ENCODE data around the gene RFC3.

- no peak for TF ChIP-seq ZNF232 (CRISPR knock-in tag; IDR thresholded peaks at IDR 0.05)
- TF ChIP-seq GMEB1 (CRISPR knock-in tag; IDR thresholded peaks at IDR 0.05) = no peak
- no peak for TF ChIP-seq ESRRB (CRISPR knock-in tag; IDR thresholded peaks at IDR 0.05; ENCODE audit: borderline replicate concordance)
- no peak for TF ChIP-seq GABPB2 (CRISPR knock-in tag; conservative IDR thresholded peaks at IDR 0.05)
- TF ChIP-seq ZNF24 (IDR thresholded peaks at IDR 0.05) = no peak
- TF ChIP-seq ZFX (CRISPR knock-in tag; IDR thresholded peaks at IDR 0.05) = no peak
- TF ChIP-seq SMARCA5 (IDR thresholded peaks at IDR 0.05) = no peak
- no peak for TF ChIP-seq ZNF280A (IDR thresholded peaks at IDR 0.05; ENCODE audit: low read depth, partially characterized antibody)
- no peak for TF ChIP-seq RUNX1 (IDR thresholded peaks at IDR 0.05; ENCODE audit: low read depth)
- no peak for TF ChIP-seq FOXJ3 (CRISPR knock-in tag; IDR thresholded peaks at IDR 0.05)
- no peak for TF ChIP-seq GABPA (tag; conservative IDR thresholded peaks at IDR 0.05; ENCODE audit: low read depth)
Observed at GRCh38 chr13:33874871-33875270, 56.9 kb downstream of the RFC3 start.
